ENCODE data around the gene STARD3. TPM values are rescaled to one million over a fixed set of nuclear protein-coding genes. Genes with fewer than 3 reads are reported as not detected.

Gene STARD3
- total and polyA plus RNA-seq, 2 of the 13 experiments (the other 11 are each of a cell fraction or from before 2014, with no cell fraction given) = 34.6 to 100 TPM

GRCh38 chr17:39662551-39663339 is 25.8 kb downstream of the STARD3 start (continued):
- no peak for TF ChIP-seq SYNCRIP (IDR thresholded peaks at IDR 0.05; ENCODE audit: insufficient read depth, low read depth, low read length)
- TF ChIP-seq ZBTB1 (CRISPR knock-in tag; IDR thresholded peaks at IDR 0.05; ENCODE audit: borderline replicate concordance) = no peak
- TF ChIP-seq FOXP4 (CRISPR knock-in tag; IDR thresholded peaks at IDR 0.05) = no peak
- no peak for TF ChIP-seq PBX3 (CRISPR knock-in tag; IDR thresholded peaks at IDR 0.05; ENCODE audit: borderline replicate concordance)
- TF ChIP-seq MXD1 (CRISPR knock-in tag; IDR thresholded peaks at IDR 0.05) = no peak
- no peak for TF ChIP-seq TP53 (CRISPR knock-in tag; conservative IDR thresholded peaks at IDR 0.05)
- TF ChIP-seq KDM5B (CRISPR knock-in tag; IDR thresholded peaks at IDR 0.05; ENCODE audit: borderline replicate concordance) = no peak
- no peak for TF ChIP-seq NR0B2 (CRISPR knock-in tag; IDR thresholded peaks at IDR 0.05)
- no peak for TF ChIP-seq TEF (CRISPR knock-in tag; IDR thresholded peaks at IDR 0.05)
- TF ChIP-seq ZNF333 (CRISPR knock-in tag; IDR thresholded peaks at IDR 0.05; ENCODE audit: borderline replicate concordance) = no peak
- TF ChIP-seq RARG (CRISPR knock-in tag; IDR thresholded peaks at IDR 0.05; ENCODE audit: low read depth) = no peak
- TF ChIP-seq ZHX1 (CRISPR knock-in tag; IDR thresholded peaks at IDR 0.05; ENCODE audit: low read depth) = no peak
- no peak for TF ChIP-seq ARHGAP35 (CRISPR knock-in tag; IDR thresholded peaks at IDR 0.05; ENCODE audit: borderline replicate concordance)
- TF ChIP-seq HNRNPL (IDR thresholded peaks at IDR 0.05; ENCODE audit: low read depth, low read length) = peak; percentile 57; the same call in 1 of the 2 replicates
- no peak for TF ChIP-seq ZNF292 (CRISPR knock-in tag; IDR thresholded peaks at IDR 0.05; ENCODE audit: borderline replicate concordance, low read depth)
- no peak for TF ChIP-seq ZNF12 (CRISPR knock-in tag; IDR thresholded peaks at IDR 0.05)
- no peak for TF ChIP-seq GZF1 (CRISPR knock-in tag; IDR thresholded peaks at IDR 0.05)
- no peak for TF ChIP-seq ZNF331 (CRISPR knock-in tag; IDR thresholded peaks at IDR 0.05)

Data from HepG2 (cell line).